HepG2 (cell line): ENCODE results near the gene PLOD3. TPM values are rescaled to one million over a fixed set of nuclear protein-coding genes. Genes with fewer than 3 reads are reported as not detected.

Experiments used
- AFF4 ChIP-seq: sonication (generic); formaldehyde crosslinking; IDR thresholded peaks from 2 replicates; pipeline ENCODE4 v1.4.0; 2020; ENCODE audit warnings: missing genetic modification reagents
- CBX2 ChIP-seq, 2 experiments: fragments of 200-600 bp in 1 of 2; sonication (generic); formaldehyde crosslinking in 1 of 2; IDR thresholded peaks; 2 replicates each; pipeline versions ENCODE4 v1.7.0 to v1.8.1; 2018 to 2022; ENCODE audit warnings: low read depth in 2 of 2, low read length in 1 of 2, mild to moderate bottlenecking in 1 of 2, missing genetic modification reagents in 1 of 2
- CCDC6 ChIP-seq: sonication (generic); formaldehyde crosslinking; IDR thresholded peaks from 2 replicates; pipeline ENCODE4 v1.8.1; 2022; ENCODE audit warnings: mild to moderate bottlenecking, missing genetic modification reagents, moderate library complexity
- DNMT3B ChIP-seq: conservative IDR thresholded peaks from 2 replicates; pipeline ENCODE4 v1.6.1; 2016; ENCODE audit warnings: missing biosample characterization, control low read depth
- ERF ChIP-seq: IDR thresholded peaks from 2 replicates; pipeline ENCODE4 v1.6.1; 2018; ENCODE audit warnings: missing biosample characterization, missing genetic modification reagents
- GATAD1 ChIP-seq: IDR thresholded peaks from 2 replicates; pipeline ENCODE4 v1.6.1; 2016; ENCODE audit warnings: missing genetic modification reagents, missing compliant biosample characterization
- HNF1B ChIP-seq: sonication (generic); formaldehyde crosslinking; IDR thresholded peaks from 2 replicates; pipeline ENCODE4 v1.5.1; 2020; ENCODE audit warnings: mild to moderate bottlenecking, moderate library complexity, missing genetic modification reagents
- JARID2 ChIP-seq: sonication (generic); formaldehyde crosslinking; IDR thresholded peaks from 2 replicates; pipeline ENCODE4 v1.8.1; 2023; ENCODE audit warnings: missing genetic modification reagents, inconsistent platforms; ENCODE audit not compliant: insufficient replicate concordance
- MIER3 ChIP-seq: IDR thresholded peaks from 2 replicates; pipeline ENCODE4 v1.6.1; 2016; ENCODE audit warnings: missing compliant biosample characterization, borderline replicate concordance
- MXI1 ChIP-seq: IDR thresholded peaks from 3 replicates; pipeline ENCODE4 v1.6.1; 2012; ENCODE audit warnings: low read depth, low read length, inconsistent platforms, borderline replicate concordance
- NFKB2 ChIP-seq: sonication (generic); formaldehyde crosslinking; IDR thresholded peaks from 2 replicates; pipeline ENCODE4 v1.4.0; 2020; ENCODE audit warnings: missing genetic modification reagents, borderline replicate concordance
- PHF20 ChIP-seq: sonication (generic); formaldehyde crosslinking; IDR thresholded peaks from 2 replicates; pipeline ENCODE4 v1.5.0; 2020; ENCODE audit warnings: mild to moderate bottlenecking, missing genetic modification reagents
- POGZ ChIP-seq: sonication (generic); formaldehyde crosslinking; IDR thresholded peaks from 2 replicates; pipeline ENCODE4 v1.4.0; 2020; ENCODE audit warnings: mild to moderate bottlenecking, missing genetic modification reagents
- RBFOX2 ChIP-seq: fragments of 200-400 bp; formaldehyde crosslinking; IDR thresholded peaks from 2 replicates; pipeline ENCODE4 v1.6.1; 2017; ENCODE audit warnings: low read depth, mild to moderate bottlenecking, low read length
- REPIN1 ChIP-seq: sonication (generic); formaldehyde crosslinking; IDR thresholded peaks from 2 replicates; pipeline ENCODE4 v1.8.0; 2022; ENCODE audit warnings: missing genetic modification reagents, low read depth, mild to moderate bottlenecking, borderline replicate concordance
- SALL2 ChIP-seq: sonication (generic); formaldehyde crosslinking; IDR thresholded peaks from 2 replicates; pipeline ENCODE4 v1.8.1; 2023; ENCODE audit warnings: mild to moderate bottlenecking, missing genetic modification reagents, inconsistent platforms
- SAP130 ChIP-seq: IDR thresholded peaks from 2 replicates; pipeline ENCODE4 v1.6.1; 2016; ENCODE audit warnings: low read depth
- SKI ChIP-seq: fragments of 450-650 bp; IDR thresholded peaks from one replicate; pipeline ENCODE4 v1.6.1; 2018; ENCODE audit warnings: mild to moderate bottlenecking; ENCODE audit not compliant: partially characterized antibody
- SMAD3 ChIP-seq: sonication (generic); formaldehyde crosslinking; IDR thresholded peaks from 2 replicates; pipeline ENCODE4 v1.4.0; 2020; ENCODE audit warnings: missing genetic modification reagents
- SOX6 ChIP-seq, 2 experiments: fragments of 450-650 bp in 1 of 2; sonication (generic) in 1 of 2; formaldehyde crosslinking in 1 of 2; IDR thresholded peaks; 2 replicates each; pipeline versions ENCODE4 v1.4.0 to v1.6.1; 2017 to 2020; ENCODE audit warnings: antibody characterized with exemption in 1 of 2, mild to moderate bottlenecking in 1 of 2, missing genetic modification reagents in 1 of 2
- ZNF18 ChIP-seq: sonication (generic); formaldehyde crosslinking; IDR thresholded peaks from 2 replicates; pipeline ENCODE4 v1.8.0; 2022; ENCODE audit warnings: mild to moderate bottlenecking, missing genetic modification reagents; ENCODE audit not compliant: insufficient replicate concordance
- ZNF543 ChIP-seq: sonication (generic); formaldehyde crosslinking; IDR thresholded peaks from 2 replicates; pipeline ENCODE4 v1.4.0; 2020; ENCODE audit warnings: mild to moderate bottlenecking, missing genetic modification reagents
- polyA plus RNA-seq, 8 experiments: library from polyadenylated mRNA; depleted of rRNA in 3 of 8; stranded (reverse) in 7 of 8; unstranded in 1 of 8; fragments of >200 nt; fragmentation: Illumina TruSeq in 4 of 8; extraction: Trizol in 4 of 8; gene quantifications; 2 replicates each; pipeline versions ENCODE4 v1.2.1 to v1.2.3, GENCODE V29; 2011 to 2016; ENCODE audit warnings: low read depth in 4 of 8, missing spikeins in 1 of 8, mixed read lengths in 1 of 8; ENCODE audit not compliant: insufficient read depth in 1 of 8
- total RNA-seq, 5 experiments: library from RNA; depleted of rRNA; stranded (reverse); fragments of >200 nt; fragmentation: Illumina TruSeq; extraction: Trizol; gene quantifications; 2 replicates each; pipeline ENCODE4 v1.2.3, GENCODE V29; 2016; ENCODE audit warnings: low read depth in 1 of 5

Gene PLOD3
- total and polyA plus RNA-seq, 2 of the 13 experiments (the other 11 are each of a cell fraction or from before 2014, with no cell fraction given): 65.8 to 67.4 TPM

GRCh38 chr7:101251871-101252659 is 34.7 kb upstream of the PLOD3 start (continued):
- TF ChIP-seq CCDC6: 0 out of 2 replicates have a peak, but pooled peaks have one; percentile 22
- 0 out of 2 replicates have a peak, but pooled peaks have one; percentile 44 for TF ChIP-seq DNMT3B (CRISPR knock-in tag)
- TF ChIP-seq GATAD1 (CRISPR knock-in tag): peak; percentile 94
- TF ChIP-seq AFF4: no peak
- peak; percentile 55; the same call in 1 of the 2 replicates for TF ChIP-seq HNF1B (CRISPR knock-in tag)
- TF ChIP-seq RBFOX2: peak; percentile 62; the same call in 1 of the 2 replicates
- no peak for TF ChIP-seq ZNF543 (CRISPR knock-in tag)
- TF ChIP-seq POGZ (CRISPR knock-in tag): 0 out of 2 replicates have a peak, but pooled peaks have one; percentile 16
- peak; percentile 90 for TF ChIP-seq PHF20 (CRISPR knock-in tag)
- no peak for TF ChIP-seq SOX6 (IDR thresholded peaks at IDR 0.05)
- peak; percentile 39; the same call in 1 of the 2 replicates for TF ChIP-seq SOX6 (CRISPR knock-in tag; IDR thresholded peaks at IDR 0.05)
- TF ChIP-seq SALL2 (CRISPR knock-in tag): peak; percentile 59; the same call in 1 of the 2 replicates
- peak; percentile 12 for TF ChIP-seq ZNF18 (CRISPR knock-in tag)
- no peak for TF ChIP-seq SMAD3 (CRISPR knock-in tag)
- peak; percentile 67; the same call in 1 of the 3 replicates for TF ChIP-seq MXI1
- TF ChIP-seq SKI: peak; percentile 34
- TF ChIP-seq MIER3 (CRISPR knock-in tag): no peak; the same call in 1 of the 2 replicates
- TF ChIP-seq CBX2 (IDR thresholded peaks at IDR 0.05; ENCODE audit: low read depth, low read length): no peak
- TF ChIP-seq CBX2 (CRISPR knock-in tag; IDR thresholded peaks at IDR 0.05; ENCODE audit: low read depth): no peak
- TF ChIP-seq SAP130 (CRISPR knock-in tag): peak; percentile 99
- TF ChIP-seq JARID2 (CRISPR knock-in tag): peak; percentile 52
- peak; percentile 75; the same call in 1 of the 2 replicates for TF ChIP-seq REPIN1 (CRISPR knock-in tag)
- peak; percentile 31; the same call in 1 of the 2 replicates for TF ChIP-seq NFKB2 (CRISPR knock-in tag)
- peak; percentile 53; the same call in 1 of the 2 replicates for TF ChIP-seq ERF (CRISPR knock-in tag)
